Measurements from ENCODE around the gene GPR4.

Gene GPR4

GRCh38 chr19:45547965-45548609 lies 53.9 kb downstream of the GPR4 start:
- peak; percentile 91 for DNase-seq (ENCODE audit: low spot score)

GRCh38 chr19:45547211-45547770 lies 54.7 kb downstream of the GPR4 start:
- DNase-seq (ENCODE audit: low spot score): no peak

- no peak for DNase-seq (ENCODE audit: low spot score)
These were observed 59.8 kb downstream of the GPR4 start for GRCh38 chr19:45542234-45542668.

Measured in AG20443 (cell line).